H1 (cell line): ENCODE results near the gene TMEM107. TPM values are rescaled to one million over a fixed set of nuclear protein-coding genes. Genes with fewer than 3 reads are reported as not detected.

ENCODE experiments used
- BACH1 ChIP-seq: IDR thresholded peaks from 2 replicates; pipeline ENCODE4 v1.6.1; 2012; ENCODE audit warnings: low read length, improper control_type of control experiment
- CBX5 ChIP-seq: fragments of 300-800, 300-1000 bp; sonication (generic); IDR thresholded peaks from 2 replicates; pipeline ENCODE4 v1.7.1; 2016; ENCODE audit warnings: antibody characterized with exemption, low read length, low read depth
- CBX8 ChIP-seq: fragments of 300-800, 300-1000 bp; sonication (generic); IDR thresholded peaks from 2 replicates; pipeline ENCODE4 v1.7.1; 2016; ENCODE audit warnings: low read depth, low read length, borderline replicate concordance
- CHD2 ChIP-seq: IDR thresholded peaks from 2 replicates; pipeline ENCODE4 v1.6.1; 2012; ENCODE audit warnings: low read length, improper control_type of control experiment
- CREB1 ChIP-seq: IDR thresholded peaks from 2 replicates; pipeline ENCODE4 v1.6.1; 2012; ENCODE audit warnings: inconsistent platforms
- CTCF ChIP-seq, 3 experiments: IDR thresholded peaks; 1 replicate in 2 of 3; 2 replicates in 1 of 3; pipeline versions ENCODE4 v1.5.1 to v1.6.1; 2011; ENCODE audit warnings: low read length in 3 of 3, mild to moderate bottlenecking in 3 of 3, inconsistent platforms in 2 of 3, low read depth in 1 of 3, moderate library complexity in 1 of 3; ENCODE audit not compliant: insufficient read depth in 1 of 3; ENCODE audit errors: control extremely low read depth in 1 of 3
- E2F6 ChIP-seq: IDR thresholded peaks from 2 replicates; pipeline ENCODE4 v1.6.1; 2012; ENCODE audit warnings: inconsistent platforms
- HDAC2 ChIP-seq, 2 experiments: fragments of 300-600 bp in 1 of 2; sonication (generic) in 1 of 2; IDR thresholded peaks; 2 replicates each; pipeline ENCODE4 v1.6.1; 2011 to 2012; ENCODE audit warnings: low read depth in 2 of 2, low read length in 2 of 2, mild to moderate bottlenecking in 2 of 2, moderate library complexity in 2 of 2, borderline replicate concordance in 1 of 2, inconsistent platforms in 1 of 2
- HDAC6 ChIP-seq: IDR thresholded peaks from one replicate; pipeline ENCODE4 v1.7.1; 2012; ENCODE audit warnings: low read depth, mild to moderate bottlenecking, inconsistent platforms, low read length, moderate library complexity
- KDM4A ChIP-seq: IDR thresholded peaks from one replicate; pipeline ENCODE4 v1.7.1; 2012; ENCODE audit warnings: low read depth, mild to moderate bottlenecking, moderate library complexity, low read length, inconsistent platforms; ENCODE audit not compliant: severe bottlenecking
- KDM5A ChIP-seq: fragments of 200-600 bp; IDR thresholded peaks from 2 replicates; pipeline ENCODE4 v1.7.1; 2012; ENCODE audit warnings: mild to moderate bottlenecking, low read length, inconsistent platforms, mixed read lengths
- MAFK ChIP-seq: IDR thresholded peaks from 2 replicates; pipeline ENCODE4 v1.6.1; 2012; ENCODE audit warnings: low read depth, mild to moderate bottlenecking, improper control_type of control experiment, low read length
- RAD21 ChIP-seq, 2 experiments: IDR thresholded peaks in 1 of 2; conservative IDR thresholded peaks in 1 of 2; 2 replicates each; pipeline ENCODE4 v1.6.1; 2011; ENCODE audit warnings: low read depth in 2 of 2, low read length in 2 of 2, improper control_type of control experiment in 1 of 2, inconsistent platforms in 1 of 2, mild to moderate bottlenecking in 1 of 2, moderate library complexity in 1 of 2
- RBBP5 ChIP-seq: IDR thresholded peaks from 2 replicates; pipeline ENCODE4 v1.7.1; 2012; ENCODE audit warnings: low read depth, mild to moderate bottlenecking, inconsistent platforms, low read length, moderate library complexity, borderline replicate concordance
- RNF2 ChIP-seq: fragments of 200-900, 300-1000 bp; sonication (generic); IDR thresholded peaks from 2 replicates; pipeline ENCODE4 v1.7.1; 2016; ENCODE audit warnings: borderline replicate concordance, low read depth, mild to moderate bottlenecking, antibody characterized with exemption, low read length; ENCODE audit not compliant: poor library complexity, severe bottlenecking; ENCODE audit errors: missing control alignments
- SIX5 ChIP-seq: IDR thresholded peaks from 2 replicates; pipeline ENCODE4 v1.6.1; 2011; ENCODE audit warnings: mild to moderate bottlenecking, low read depth, low read length
- TAF1 ChIP-seq: IDR thresholded peaks from 2 replicates; pipeline ENCODE4 v1.6.1; 2011; ENCODE audit warnings: mild to moderate bottlenecking, low read depth, low read length
- TAF7 ChIP-seq: optimal IDR thresholded peaks from 2 replicates; pipeline ENCODE3; 2011; ENCODE audit warnings: low read depth, mild to moderate bottlenecking, inconsistent platforms, low read length, moderate library complexity, borderline replicate concordance
- TEAD4 ChIP-seq: IDR thresholded peaks from 2 replicates; pipeline ENCODE4 v1.6.1; 2012; ENCODE audit warnings: low read depth, low read length, inconsistent platforms, mixed read lengths
- polyA plus RNA-seq, 7 experiments: library from polyadenylated mRNA; depleted of rRNA in 3 of 7; stranded (reverse) in 5 of 7; unstranded in 2 of 7; fragments of >200 nt in 5 of 7; fragments of 200-250 nt in 2 of 7; gene quantifications; 1 replicate in 5 of 7; 2 replicates in 1 of 7; 4 replicates in 1 of 7; pipeline versions ENCODE4 v1.2.1 to v1.2.3, GENCODE V29; 2011 to 2013; ENCODE audit warnings: missing spikeins in 2 of 7, mixed read lengths in 2 of 7
- total RNA-seq: library from RNA; stranded (reverse); fragmentation: NEBNext Ultra II Directional; extraction: Animal tissue kit (Norgen Biotek cat#: 25700); gene quantifications from 2 replicates; pipeline ENCODE4 v1.2.1, GENCODE V29; 2021

Gene TMEM107
- total and polyA plus RNA-seq, 2 of the 8 experiments (the other 6 are each of a cell fraction or from before 2014, with no cell fraction given) = 17.3 to 21.5 TPM

- TF ChIP-seq SIX5 = no peak
- TF ChIP-seq KDM5A = no peak; the same call in 1 of the 2 replicates
- TF ChIP-seq HDAC2 (IDR thresholded peaks at IDR 0.05; ENCODE audit: borderline replicate concordance in 1 of 2, low read depth in 2 of 2, low read length in 2 of 2) = no peak
- TF ChIP-seq TAF1 = peak; percentile 90
- TF ChIP-seq E2F6 = no peak
- TF ChIP-seq CBX5 = no peak
- no peak for TF ChIP-seq RNF2
- no peak for TF ChIP-seq CBX8
- no peak for TF ChIP-seq CHD2
- TF ChIP-seq TAF7 = no peak
- TF ChIP-seq MAFK = no peak
- no peak for TF ChIP-seq CTCF (IDR thresholded peaks at IDR 0.05; ENCODE audit: control extremely low read depth in 1 of 3, insufficient read depth in 1 of 3, low read depth in 1 of 3, low read length in 3 of 3)
- TF ChIP-seq RAD21 (IDR thresholded peaks at IDR 0.05 in 1 of 2, conservative IDR thresholded peaks at IDR 0.05 in 1 of 2; ENCODE audit: low read depth in 2 of 2, low read length in 2 of 2) = no peak
- TF ChIP-seq TEAD4 = no peak
- 0 out of 2 replicates have a peak, but pooled peaks have one; percentile 59 for TF ChIP-seq RBBP5
- TF ChIP-seq BACH1 = no peak
- TF ChIP-seq KDM4A = no peak
- no peak for TF ChIP-seq CREB1
- TF ChIP-seq HDAC6 = no peak
Observed at GRCh38 chr17:8192070-8192815, 16.1 kb upstream of the TMEM107 start (continued).
